ENCODE results near the gene MUC3A.
"Not testable (repeated sequence)": the region's sequence is repeated elsewhere in the genome, so short reads cannot be mapped to it uniquely, and the experiment has no call there.

- TF ChIP-seq POLR2A (IDR thresholded peaks at IDR 0.05; ENCODE audit: low read depth, low read length); POLR2AphosphoS5 (IDR thresholded peaks at IDR 0.05; ENCODE audit: low read depth, low read length); PAX5 (IDR thresholded peaks at IDR 0.05; ENCODE audit: insufficient read depth, low read length, severe bottlenecking): not testable (repeated sequence)
Measured at GRCh38 chr7:101002333-101002732, 53.0 kb downstream of the MUC3A start.
